Neural progenitor cell (in vitro differentiated cells): Measurements from ENCODE around the gene MTNR1A.
"Not testable (repeated sequence)": the region's sequence is repeated elsewhere in the genome, so short reads cannot be mapped to it uniquely, and the experiment has no call there.

Experiments
- CTCF ChIP-seq: fragments of 200-600 bp; sonication (generic); IDR thresholded peaks from 2 replicates; pipeline ENCODE4 v1.5.1; 2017; ENCODE audit warnings: antibody characterized with exemption, mild to moderate bottlenecking
- EZH2 ChIP-seq: fragments of 200-600 bp; sonication (generic); IDR thresholded peaks from 2 replicates; pipeline ENCODE4 v1.6.1; 2017; ENCODE audit warnings: antibody characterized with exemption, mild to moderate bottlenecking, moderate library complexity

DNA sequence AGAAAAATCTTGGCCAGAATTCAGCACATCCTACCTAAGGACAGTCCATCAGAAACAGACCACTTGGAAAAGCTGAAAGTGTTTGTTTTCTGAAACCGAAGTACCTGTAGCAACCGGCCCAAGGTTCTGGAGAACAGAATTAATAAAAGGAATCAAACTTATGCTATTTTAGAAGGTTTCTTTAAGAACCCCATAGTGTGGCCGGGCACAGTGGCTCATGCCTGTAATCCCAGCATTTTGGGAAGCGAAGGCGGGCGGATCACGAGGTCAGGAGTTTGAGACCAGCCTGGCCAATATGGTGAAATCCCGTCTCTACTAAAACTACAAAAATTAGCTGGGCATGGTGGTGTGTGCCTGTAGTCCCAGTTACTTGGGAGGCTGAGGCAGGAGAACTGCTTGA, 50.6 kb downstream of the MTNR1A start:
- not testable (repeated sequence) for TF ChIP-seq CTCF, EZH2
